ENCODE results near the gene RNF182. TPM values are rescaled to one million over a fixed set of nuclear protein-coding genes. Genes with fewer than 3 reads are reported as not detected.
"Not testable (repeated sequence)": the region's sequence is repeated elsewhere in the genome, so short reads cannot be mapped to it uniquely, and the experiment has no call there.

The RNF182 gene
- total RNA-seq, 2 experiments from 2014 or later: not detected

GRCh38 chr6:14015964-14016363 is 91.2 kb downstream of the RNF182 start:
- CTCF ChIA-PET: no interaction called here

GRCh38 chr6:14016432-14016831 is 91.7 kb downstream of the RNF182 start:
- ChIA-PET POLR2A (no interaction called here), CTCF (no interaction called here)
- DNase-seq: no peak
- Mint-ChIP-seq H3K4me1 (ENCODE audit: low read depth) (no peaks in the 10 kb centered on the region), H3K9me3 (no peaks in the 10 kb centered on the region), H3K27me3 (peaks cover 10% of the 10 kb centered on the region), H3K4me3 (no peak overlapping the region), H3K27ac (no peak overlapping the region), H3K36me3 (no peaks in the 10 kb centered on the region)
- intact Hi-C loops (cut with micrococcal nuclease): no loop called here

More at GRCh38 chr6:14015964-14016363, 91.2 kb downstream of the RNF182 start:
- no peak for DNase-seq
- intact Hi-C loops (cut with micrococcal nuclease): no loop called here
- Mint-ChIP-seq H3K4me3 (no peak overlapping the region), H3K27ac (no peak overlapping the region), H3K4me1 (ENCODE audit: low read depth) (no peaks in the 10 kb centered on the region), H3K9me3 (no peaks in the 10 kb centered on the region), H3K27me3 (peaks cover 10% of the 10 kb centered on the region), H3K36me3 (no peaks in the 10 kb centered on the region)
- POLR2A ChIA-PET: no interaction called here

- Mint-ChIP-seq H3K4me3 (no peak overlapping the region), H3K27me3 (peaks cover 9% of the 10 kb centered on the region), H3K9me3 (no peaks in the 10 kb centered on the region), H3K36me3 (no peaks in the 10 kb centered on the region), H3K27ac (no peak overlapping the region), H3K4me1 (ENCODE audit: low read depth) (no peaks in the 10 kb centered on the region)
- intact Hi-C loops (cut with micrococcal nuclease): no loop called here
- DNase-seq: no peak
- POLR2A ChIA-PET: no interaction called here
- CTCF ChIA-PET: no interaction called here
These were observed 92.3 kb downstream of the RNF182 start for GRCh38 chr6:14016935-14017625.

GRCh38 chr6:14017626-14018475 is 93.1 kb downstream of the RNF182 start:
- intact Hi-C loops (cut with micrococcal nuclease): no loop called here
- H3K27ac Mint-ChIP-seq: no peak overlapping the region
- no peak overlapping the region for H3K4me3 Mint-ChIP-seq
- CTCF ChIA-PET: interaction anchor here (0.7 to 1.2 kb wide), 3 partner anchors 9 to 109 kb away, joined by 3 to 4 read pairs (median 4); no protein-coding TSS in a partner anchor
- H3K9me3 Mint-ChIP-seq: no peaks in the 10 kb centered on the region
- POLR2A ChIA-PET: no interaction called here
- no peaks in the 10 kb centered on the region for H3K4me1 Mint-ChIP-seq (ENCODE audit: low read depth)
- peaks cover 6% of the 10 kb centered on the region for H3K27me3 Mint-ChIP-seq
- no peak for DNase-seq
- H3K36me3 Mint-ChIP-seq: no peaks in the 10 kb centered on the region

- H3K4me3 Mint-ChIP-seq; POLR2A ChIA-PET; H3K36me3 Mint-ChIP-seq; H3K4me1 Mint-ChIP-seq (ENCODE audit: low read depth); DNase-seq; H3K9me3 Mint-ChIP-seq; H3K27ac Mint-ChIP-seq; H3K27me3 Mint-ChIP-seq; intact Hi-C loops (cut with micrococcal nuclease): not testable (repeated sequence)
- CTCF ChIA-PET: interaction anchor here (0.7 to 1.2 kb wide), 4 partner anchors 9 to 110 kb away, joined by 3 to 4 read pairs (median 4); no protein-coding TSS in a partner anchor
These were observed 93.8 kb downstream of the RNF182 start for GRCh38 chr6:14018559-14018958.

GRCh38 chr6:14020551-14020950 is 95.8 kb downstream of the RNF182 start:
- H3K27me3 Mint-ChIP-seq: peaks cover 4% of the 10 kb centered on the region
- intact Hi-C loops (cut with micrococcal nuclease): no loop called here
- ChIA-PET CTCF (no interaction called here), POLR2A (no interaction called here)
- DNase-seq: no peak
- H3K36me3 Mint-ChIP-seq: no peaks in the 10 kb centered on the region
- H3K27ac Mint-ChIP-seq: no peak overlapping the region
- H3K4me3 Mint-ChIP-seq: no peak overlapping the region
- H3K9me3 Mint-ChIP-seq: no peaks in the 10 kb centered on the region
- no peaks in the 10 kb centered on the region for H3K4me1 Mint-ChIP-seq (ENCODE audit: low read depth)

GRCh38 chr6:14021449-14021848 is 96.7 kb downstream of the RNF182 start:
- intact Hi-C loops (cut with micrococcal nuclease): no loop called here
- Mint-ChIP-seq H3K27ac (no peak overlapping the region), H3K27me3 (peaks cover 9% of the 10 kb centered on the region), H3K4me1 (ENCODE audit: low read depth) (no peaks in the 10 kb centered on the region), H3K9me3 (no peaks in the 10 kb centered on the region), H3K36me3 (no peaks in the 10 kb centered on the region), H3K4me3 (no peak overlapping the region)
- ChIA-PET POLR2A (no interaction called here), CTCF (no interaction called here)
- DNase-seq: no peak

GRCh38 chr6:14022673-14023072 is 97.9 kb downstream of the RNF182 start:
- Mint-ChIP-seq H3K9me3 (no peaks in the 10 kb centered on the region), H3K36me3 (no peaks in the 10 kb centered on the region), H3K4me1 (ENCODE audit: low read depth) (no peaks in the 10 kb centered on the region), H3K4me3 (no peak overlapping the region), H3K27me3 (peaks cover 14% of the 10 kb centered on the region), H3K27ac (no peak overlapping the region)
- POLR2A ChIA-PET: no interaction called here
- CTCF ChIA-PET: no interaction called here
- DNase-seq: no peak
- intact Hi-C loops (cut with micrococcal nuclease): no loop called here

GRCh38 chr6:14023855-14024254 is 99.1 kb downstream of the RNF182 start:
- intact Hi-C loops (cut with micrococcal nuclease): no loop called here
- Mint-ChIP-seq H3K27ac (no peak overlapping the region), H3K4me1 (ENCODE audit: low read depth) (no peaks in the 10 kb centered on the region), H3K27me3 (peaks cover 19% of the 10 kb centered on the region), H3K4me3 (no peak overlapping the region), H3K9me3 (no peaks in the 10 kb centered on the region), H3K36me3 (no peaks in the 10 kb centered on the region)
- DNase-seq: no peak
- ChIA-PET CTCF (interaction anchor here (1.9 kb wide), 1 partner anchor 23 kb away, joined by 6 read pairs; no protein-coding TSS in a partner anchor), POLR2A (no interaction called here)

- H3K4me3 Mint-ChIP-seq: no peak overlapping the region
- H3K36me3 Mint-ChIP-seq: no peaks in the 10 kb centered on the region
- H3K9me3 Mint-ChIP-seq: no peaks in the 10 kb centered on the region
- no peak overlapping the region for H3K27ac Mint-ChIP-seq
- ChIA-PET CTCF (interaction anchor here (1.6 to 1.9 kb wide), 2 partner anchors 21 to 117 kb away, joined by 4 to 6 read pairs; no protein-coding TSS in a partner anchor), POLR2A (no interaction called here)
- intact Hi-C loops (cut with micrococcal nuclease): no loop called here
- DNase-seq: peak; percentile 20
- H3K4me1 Mint-ChIP-seq (ENCODE audit: low read depth): no peaks in the 10 kb centered on the region
- H3K27me3 Mint-ChIP-seq: peaks cover 26% of the 10 kb centered on the region
These were observed 100.4 kb downstream of the RNF182 start for GRCh38 chr6:14025160-14025559.

- Mint-ChIP-seq H3K27ac (no peak overlapping the region), H3K4me1 (ENCODE audit: low read depth) (no peaks in the 10 kb centered on the region), H3K36me3 (no peaks in the 10 kb centered on the region), H3K4me3 (no peak overlapping the region), H3K9me3 (no peaks in the 10 kb centered on the region), H3K27me3 (peaks cover 28% of the 10 kb centered on the region)
- intact Hi-C loops (cut with micrococcal nuclease): no loop called here
- CTCF ChIA-PET: interaction anchor here (0.9 to 1.3 kb wide), 2 partner anchors 9 to 19 kb away, joined by 3 to 4 read pairs; no protein-coding TSS in a partner anchor
- POLR2A ChIA-PET: no interaction called here
- no peak for DNase-seq
These were observed 102.2 kb downstream of the RNF182 start for GRCh38 chr6:14026831-14027539.

GRCh38 chr6:14028631-14029030 is 103.9 kb downstream of the RNF182 start:
- Mint-ChIP-seq H3K27me3 (peaks cover 29% of the 10 kb centered on the region), H3K36me3 (no peaks in the 10 kb centered on the region), H3K27ac (no peak overlapping the region), H3K9me3 (no peaks in the 10 kb centered on the region), H3K4me3 (no peak overlapping the region), H3K4me1 (ENCODE audit: low read depth) (no peaks in the 10 kb centered on the region)
- no peak for DNase-seq
- ChIA-PET CTCF (no interaction called here), POLR2A (no interaction called here)
- intact Hi-C loops (cut with micrococcal nuclease): loop anchor here (2.0 kb wide), 1 partner anchor 38 kb away; no protein-coding TSS in a partner anchor

Measured in activated CD4-positive, alpha-beta memory T cell treated with anti-CD3 and anti-CD28 coated beads for 36 hours (primary cell).